CD4-positive, alpha-beta T cell (primary cell): ENCODE measurements around the gene TCP11. TPM values are rescaled to one million over a fixed set of nuclear protein-coding genes. Genes with fewer than 3 reads are reported as not detected.

Source experiments
- ATAC-seq: fragments of 200-7000 bp; cut with Tn5 transposase; one replicate; pipeline ENCODE4 v1.10.0; 2022; ENCODE audit warnings: mild to moderate bottlenecking; ENCODE audit not compliant: poor library complexity
- CTCF ChIA-PET: fragments of 350-600 bp; sonication (Branson Sonifier 250); formaldehyde crosslinking; loops from one replicate; lab custom pipeline; 2021; ENCODE audit warnings: antibody characterized with exemption, inconsistent platforms; lab: Charles Lee
- POLR2A ChIA-PET: fragments of 350-600 bp; sonication (Branson Sonifier 250); formaldehyde crosslinking; loops from one replicate; lab custom pipeline; 2021; ENCODE audit warnings: antibody characterized with exemption, inconsistent platforms; lab: Charles Lee
- DNase-seq, 14 experiments: peaks; one replicate each; pipeline ENCODE4 v3.0.0-alpha.2; 2013 to 2020; ENCODE audit warnings: mixed read lengths in 2 of 14
- H3K27ac ChIP-seq, 2 donors: one replicate each; pipeline versions ENCODE4 v1.5.1 to v1.7.0; 2013; ENCODE audit warnings: low read length in 2 of 2, low read depth in 1 of 2, mild to moderate bottlenecking in 1 of 2
- H3K27me3 ChIP-seq, 2 experiments: 1 replicate in 1 of 2; 2 replicates in 1 of 2; pipeline versions ENCODE4 v1.6.1 to v1.7.0; 2013; ENCODE audit warnings: low read length in 2 of 2, control low read depth in 1 of 2, mild to moderate bottlenecking in 1 of 2, moderate library complexity in 1 of 2; ENCODE audit not compliant: insufficient read depth in 2 of 2, control insufficient read depth in 1 of 2
- H3K36me3 ChIP-seq: one replicate; pipeline ENCODE4 v1.6.1; 2013; ENCODE audit warnings: low read length, control low read depth; ENCODE audit not compliant: insufficient read depth
- H3K4me1 ChIP-seq: one replicate; pipeline ENCODE4 v1.6.1; 2013; ENCODE audit warnings: low read length, control low read depth; ENCODE audit not compliant: insufficient read depth
- H3K4me3 ChIP-seq: one replicate; pipeline ENCODE4 v1.5.1; 2013; ENCODE audit warnings: mild to moderate bottlenecking, low read length, moderate library complexity
- H3K9me3 ChIP-seq, 2 experiments: 1 replicate in 1 of 2; 2 replicates in 1 of 2; pipeline versions ENCODE4 v1.6.1 to v1.7.0; 2013; ENCODE audit warnings: low read length in 2 of 2, mild to moderate bottlenecking in 2 of 2, control low read depth in 1 of 2, moderate library complexity in 1 of 2; ENCODE audit not compliant: control insufficient read depth in 1 of 2, insufficient read depth in 1 of 2
- H3K27ac Mint-ChIP-seq: one replicate; pipeline ENCODE4 v1.8.0; 2020; ENCODE audit warnings: mixed read lengths
- H3K27me3 Mint-ChIP-seq: one replicate; pipeline ENCODE4 v1.8.0; 2021; ENCODE audit warnings: mixed read lengths
- H3K36me3 Mint-ChIP-seq: one replicate; pipeline ENCODE4 v1.8.0; 2021; ENCODE audit warnings: low read depth, mixed read lengths
- H3K4me1 Mint-ChIP-seq: one replicate; pipeline ENCODE4 v1.8.0; 2021; ENCODE audit warnings: low read depth, mixed read lengths
- H3K4me3 Mint-ChIP-seq: one replicate; pipeline ENCODE4 v1.8.0; 2020; ENCODE audit warnings: mild to moderate bottlenecking, mixed read lengths
- H3K9me3 Mint-ChIP-seq: one replicate; pipeline ENCODE4 v1.8.0; 2020; ENCODE audit warnings: mixed read lengths
- intact Hi-C, 2 experiments: fragments of 100-400 bp; cut with DNase I in 1 of 2; cut with micrococcal nuclease in 1 of 2; formaldehyde crosslinking; loops; one replicate each; pipeline versions ENCODE4 v1.15.1 to v1.9.0; 2023 to 2025; cut with DNase I, micrococcal nuclease
- polyA plus RNA-seq, 2 donors: library from polyadenylated mRNA; unstranded; fragments of 120-200 nt; gene quantifications; one replicate each; pipeline ENCODE4 v1.2.1, GENCODE V29; 2013
- total RNA-seq, 174 experiments: library from RNA in 2 of 174; stranded (reverse) in 2 of 174; gene quantifications; one replicate each; pipeline ENCODE4 v1.2.3 and lab custom pipeline; 2021 to 2026
- TF ChIP-seq, protein P1 (sequence below): fragments of 200-600 bp; IDR thresholded peaks from one replicate; pipeline ENCODE4 v1.8.0; 2022; ENCODE audit warnings: antibody characterized with exemption, mild to moderate bottlenecking

TCP11 gene
- total RNA-seq (not detected), total RNA-seq (lab: John Stamatoyannopoulos, UW) (0 to 0.23 (median 0) reads per million in 172 experiments)
- not detected for polyA plus RNA-seq (2013, experiment 1 of 2)
- not detected for polyA plus RNA-seq (2013, experiment 2 of 2)

- CTCF ChIA-PET, result no interaction called here
- Histone ChIP-seq H3K36me3 (no peaks in the 10 kb centered on the region), H3K27me3 (peaks cover 11% of the 10 kb centered on the region in 2 experiments), H3K4me3 (no peak within 1 kb of the TSS), H3K9me3 (peaks cover 0 to 5% of the 10 kb centered on the region in 2 experiments), H3K4me1 (peaks cover 16% of the 10 kb centered on the region), H3K27ac (no peak within 1 kb of the TSS)
- intact Hi-C loops, result loop anchor here in 1 of 2 experiments (2.0 kb wide), 1 partner anchor 680 kb away; no protein-coding TSS in a partner anchor
- POLR2A ChIA-PET, result no interaction called here
- Mint-ChIP-seq H3K9me3 (no peaks in the 10 kb centered on the region), H3K36me3 (no peaks in the 10 kb centered on the region), H3K4me1 (peaks cover 11% of the 10 kb centered on the region), H3K27ac (no peak within 1 kb of the TSS), H3K27me3 (peaks cover 21% of the 10 kb centered on the region), H3K4me3 (peak within 1 kb of the TSS; percentile 32)
- DNase-seq (peak in 11 of 14 experiments; percentile 6 to 63 (median 36)), ATAC-seq (peak; percentile 21)
- TF ChIP-seq, protein P1, sequence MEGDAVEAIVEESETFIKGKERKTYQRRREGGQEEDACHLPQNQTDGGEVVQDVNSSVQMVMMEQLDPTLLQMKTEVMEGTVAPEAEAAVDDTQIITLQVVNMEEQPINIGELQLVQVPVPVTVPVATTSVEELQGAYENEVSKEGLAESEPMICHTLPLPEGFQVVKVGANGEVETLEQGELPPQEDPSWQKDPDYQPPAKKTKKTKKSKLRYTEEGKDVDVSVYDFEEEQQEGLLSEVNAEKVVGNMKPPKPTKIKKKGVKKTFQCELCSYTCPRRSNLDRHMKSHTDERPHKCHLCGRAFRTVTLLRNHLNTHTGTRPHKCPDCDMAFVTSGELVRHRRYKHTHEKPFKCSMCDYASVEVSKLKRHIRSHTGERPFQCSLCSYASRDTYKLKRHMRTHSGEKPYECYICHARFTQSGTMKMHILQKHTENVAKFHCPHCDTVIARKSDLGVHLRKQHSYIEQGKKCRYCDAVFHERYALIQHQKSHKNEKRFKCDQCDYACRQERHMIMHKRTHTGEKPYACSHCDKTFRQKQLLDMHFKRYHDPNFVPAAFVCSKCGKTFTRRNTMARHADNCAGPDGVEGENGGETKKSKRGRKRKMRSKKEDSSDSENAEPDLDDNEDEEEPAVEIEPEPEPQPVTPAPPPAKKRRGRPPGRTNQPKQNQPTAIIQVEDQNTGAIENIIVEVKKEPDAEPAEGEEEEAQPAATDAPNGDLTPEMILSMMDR, result no peak
These were observed at the start of gene TCP11 for GRCh38 chr6:35141007-35141655. TSS of gene TCP11 (minus strand) at chr6:35141339. CDS start at chr6:35140870, 469 bp downstream.

DNA sequence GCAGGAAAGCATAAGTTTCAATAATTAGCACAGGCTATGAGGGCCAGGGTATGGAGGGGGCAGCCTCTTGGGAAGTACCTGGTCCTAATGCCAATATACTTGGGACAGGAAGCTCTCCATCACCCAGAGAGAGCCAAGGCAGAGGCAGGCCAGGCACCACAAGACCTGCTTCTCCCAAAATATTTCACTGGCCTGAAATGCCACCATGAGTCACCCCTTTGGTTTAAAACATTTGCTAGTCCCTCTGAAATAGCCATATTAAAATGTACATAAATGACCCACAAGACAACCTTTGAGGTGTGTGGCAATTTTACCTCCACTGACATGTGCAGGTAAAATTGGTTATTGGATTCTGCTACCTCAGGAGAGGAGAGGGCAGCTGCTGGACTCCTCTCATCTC, 49.2 kb upstream of the TCP11 start:
- Mint-ChIP-seq H3K4me1 (no peaks in the 10 kb centered on the region), H3K36me3 (no peaks in the 10 kb centered on the region), H3K27ac (no peak overlapping the region), H3K27me3 (peaks cover 8% of the 10 kb centered on the region), H3K4me3 (no peak overlapping the region), H3K9me3 (no peaks in the 10 kb centered on the region)
- TF ChIP-seq, protein P1, result no peak
- no peak overlapping the region for H3K27ac ChIP-seq
- H3K4me1 ChIP-seq, result no peaks in the 10 kb centered on the region
- ATAC-seq (no peak), DNase-seq (no peak)
- ChIA-PET POLR2A (no interaction called here), CTCF (no interaction called here)
- no peaks in the 10 kb centered on the region for H3K9me3 ChIP-seq
- no peaks in the 10 kb centered on the region for H3K36me3 ChIP-seq
- intact Hi-C loops, result no loop called here
- no peak overlapping the region for H3K4me3 ChIP-seq
- H3K27me3 ChIP-seq, result peaks cover 0 to 6% of the 10 kb centered on the region in 2 experiments

GRCh38 chr6:35188886-35189285, 47.7 kb upstream of the TCP11 start:
- Mint-ChIP-seq H3K4me1 (no peaks in the 10 kb centered on the region), H3K27ac (no peak overlapping the region), H3K36me3 (no peaks in the 10 kb centered on the region), H3K4me3 (no peak overlapping the region), H3K27me3 (peaks cover 20% of the 10 kb centered on the region), H3K9me3 (no peaks in the 10 kb centered on the region)
- TF ChIP-seq, protein P1, result no peak
- Histone ChIP-seq H3K27me3 (peaks cover 0 to 6% of the 10 kb centered on the region in 2 experiments), H3K4me1 (no peaks in the 10 kb centered on the region), H3K4me3 (no peak overlapping the region), H3K27ac (no peak overlapping the region), H3K36me3 (no peaks in the 10 kb centered on the region), H3K9me3 (no peaks in the 10 kb centered on the region)
- intact Hi-C loops, result no loop called here
- DNase-seq (no peak), ATAC-seq (no peak)
- ChIA-PET CTCF (no interaction called here), POLR2A (no interaction called here)
